ENCODE data around the gene PRKCA.

Gene PRKCA

GRCh38 chr17:66730461-66730923, 428.1 kb downstream of the PRKCA start:
- DNase-seq, result no peak

- no peak for DNase-seq
Observed at GRCh38 chr17:66733759-66734158, 431.3 kb downstream of the PRKCA start.

- no peak for DNase-seq
Observed at GRCh38 chr17:66734186-66734943, 432.0 kb downstream of the PRKCA start.

- no peak for DNase-seq
Observed at GRCh38 chr17:66737524-66737923, 435.1 kb downstream of the PRKCA start.

- no peak for DNase-seq
Observed at GRCh38 chr17:66738301-66738700, 435.9 kb downstream of the PRKCA start.

GRCh38 chr17:66739553-66739952, 437.1 kb downstream of the PRKCA start:
- DNase-seq, result no peak

GRCh38 chr17:66740226-66740625, 437.8 kb downstream of the PRKCA start:
- DNase-seq, result no peak

GRCh38 chr17:66743511-66743910, 441.1 kb downstream of the PRKCA start:
- DNase-seq, result no peak

- DNase-seq, result no peak
Observed at GRCh38 chr17:66746736-66747135, 444.3 kb downstream of the PRKCA start.

- DNase-seq, result no peak
Observed at GRCh38 chr17:66747578-66748275, 445.3 kb downstream of the PRKCA start.

- DNase-seq, result no peak
Observed at GRCh38 chr17:66748578-66748977, 446.2 kb downstream of the PRKCA start.

GRCh38 chr17:66749217-66749832, 446.9 kb downstream of the PRKCA start:
- no peak for DNase-seq

- DNase-seq, result no peak
Observed at GRCh38 chr17:66750116-66750515, 447.7 kb downstream of the PRKCA start.

- DNase-seq, result no peak
Observed at GRCh38 chr17:66750781-66751543, 448.5 kb downstream of the PRKCA start.

- DNase-seq, result no peak
Observed at GRCh38 chr17:66751771-66752170, 449.4 kb downstream of the PRKCA start.

GRCh38 chr17:66752411-66752810, 450.0 kb downstream of the PRKCA start:
- DNase-seq, result no peak

GRCh38 chr17:66753126-66753920, 450.9 kb downstream of the PRKCA start:
- DNase-seq, result no peak

- peak; percentile 18 for DNase-seq
Observed at GRCh38 chr17:66755101-66755943, 452.9 kb downstream of the PRKCA start.

- DNase-seq, result no peak
Observed at GRCh38 chr17:66755944-66756290, 453.5 kb downstream of the PRKCA start.

- no peak for DNase-seq
Observed at GRCh38 chr17:66760324-66760723, 457.9 kb downstream of the PRKCA start.

- DNase-seq, result no peak
Observed at GRCh38 chr17:66762276-66762675, 459.9 kb downstream of the PRKCA start.

All from NCI-H146 (cell line).